Subcutaneous preadipocyte (primary cell): ENCODE results near the gene ZNF217. TPM values are rescaled to one million over a fixed set of nuclear protein-coding genes. Genes with fewer than 3 reads are reported as not detected.

ENCODE experiments used
- small RNA-seq: library from RNA; depleted of rRNA; stranded (forward); fragments of <200 nt; gene quantifications from one replicate; pipeline ENCODE3, GENCODE V24; 2012
- total RNA-seq: library from RNA; depleted of rRNA; stranded (reverse); fragments of >200 nt; gene quantifications from 2 replicates; pipeline ENCODE4 v1.2.3, GENCODE V29; 2012

The ZNF217 gene
- total RNA-seq = 20.9 and 22.1 TPM in 2 replicates

GRCh38 chr20:53593466-53594007 lies at the start of gene ZNF217:
TSS of gene ZNF217 (minus strand) at chr20:53593839. CDS start at chr20:53582826, 11,013 bp downstream.

Small RNAs within 50 kb of the gene (small RNA-seq; reads per million reads assigned to genes)
- not detected for gene RF00019
